Measurements from ENCODE around the gene STRIP2. TPM values are rescaled to one million over a fixed set of nuclear protein-coding genes. Genes with fewer than 3 reads are reported as not detected.

STRIP2 gene
- polyA plus RNA-seq, 1 donor from 2014 or later = 7.4 TPM

GRCh38 chr7:129389829-129390228, 44.4 kb upstream of the STRIP2 start:
- H3K9me3 ChIP-seq (ENCODE audit: low read length) = no peaks in the 10 kb centered on the region
- H3K9me2 ChIP-seq (ENCODE audit: insufficient read depth, low read length) = no peaks in the 10 kb centered on the region
- H3K4me2 ChIP-seq (ENCODE audit: low read length) = no peak overlapping the region
- no peak overlapping the region for H3K27ac ChIP-seq (ENCODE audit: low read length)
- H3K79me2 ChIP-seq (replicated peaks; ENCODE audit: insufficient read depth, low read length) = no peaks in the 10 kb centered on the region
- H3F3A ChIP-seq (ENCODE audit: insufficient read depth, low read length, poor library complexity, severe bottlenecking) = no peaks in the 10 kb centered on the region
- no peaks in the 10 kb centered on the region for H4K20me1 ChIP-seq (ENCODE audit: insufficient read depth)
- no peaks in the 10 kb centered on the region for H3K27me3 ChIP-seq (ENCODE audit: insufficient read depth, low read depth, low read length)
- no peak overlapping the region for H3K4me3 ChIP-seq (ENCODE audit: low read length)
- H3K9ac ChIP-seq (ENCODE audit: low read length) = no peak overlapping the region
- peaks cover 9% of the 10 kb centered on the region for H3K36me3 ChIP-seq (ENCODE audit: insufficient read depth, low read length)
- no peak for TF ChIP-seq TAF1 (IDR thresholded peaks at IDR 0.05; ENCODE audit: low read depth)
- no peak for TF ChIP-seq EP300 (conservative IDR thresholded peaks at IDR 0.05; ENCODE audit: poor library complexity, severe bottlenecking)
- no peak for TF ChIP-seq SMC3 (conservative IDR thresholded peaks at IDR 0.05; ENCODE audit: poor library complexity)
- no peak for TF ChIP-seq POLR2AphosphoS5 (IDR thresholded peaks at IDR 0.05)
- no peak for TF ChIP-seq REST (IDR thresholded peaks at IDR 0.05; ENCODE audit: borderline replicate concordance)
- TF ChIP-seq RAD21 (conservative IDR thresholded peaks at IDR 0.05) = no peak
- no peak overlapping the region for H2AFZ ChIP-seq (ENCODE audit: low read depth, low read length)

GRCh38 chr7:129390314-129390713, 43.9 kb upstream of the STRIP2 start:
- H2AFZ ChIP-seq (ENCODE audit: low read depth, low read length) = no peak overlapping the region
- H3K4me2 ChIP-seq (ENCODE audit: low read length) = no peak overlapping the region
- H3F3A ChIP-seq (ENCODE audit: insufficient read depth, low read length, poor library complexity, severe bottlenecking) = no peaks in the 10 kb centered on the region
- no peaks in the 10 kb centered on the region for H3K9me3 ChIP-seq (ENCODE audit: low read length)
- TF ChIP-seq EP300 (conservative IDR thresholded peaks at IDR 0.05; ENCODE audit: poor library complexity, severe bottlenecking) (no peak), CTCF (IDR thresholded peaks at IDR 0.05; ENCODE audit: poor library complexity, severe bottlenecking) (no peak), REST (IDR thresholded peaks at IDR 0.05; ENCODE audit: borderline replicate concordance) (no peak), RAD21 (conservative IDR thresholded peaks at IDR 0.05) (no peak), EZH2 (IDR thresholded peaks at IDR 0.05; ENCODE audit: borderline replicate concordance, insufficient read depth, low read length, poor library complexity, severe bottlenecking) (no peak), TAF1 (IDR thresholded peaks at IDR 0.05; ENCODE audit: low read depth) (no peak), SMC3 (conservative IDR thresholded peaks at IDR 0.05; ENCODE audit: poor library complexity) (no peak), MXI1 (conservative IDR thresholded peaks at IDR 0.05; ENCODE audit: poor library complexity, severe bottlenecking) (no peak), POLR2AphosphoS5 (IDR thresholded peaks at IDR 0.05) (no peak)
- no peak overlapping the region for H3K9ac ChIP-seq (ENCODE audit: low read length)
- no peaks in the 10 kb centered on the region for H3K27me3 ChIP-seq (ENCODE audit: insufficient read depth, low read depth, low read length)
- no peaks in the 10 kb centered on the region for H4K20me1 ChIP-seq (ENCODE audit: insufficient read depth)
- H3K9me2 ChIP-seq (ENCODE audit: insufficient read depth, low read length) = no peaks in the 10 kb centered on the region
- no peak overlapping the region for H3K27ac ChIP-seq (ENCODE audit: low read length)
- H3K4me3 ChIP-seq (ENCODE audit: low read length) = no peak overlapping the region
- H3K79me2 ChIP-seq (replicated peaks; ENCODE audit: insufficient read depth, low read length) = no peaks in the 10 kb centered on the region
- H3K36me3 ChIP-seq (ENCODE audit: insufficient read depth, low read length) = peaks cover 9% of the 10 kb centered on the region

Measured in neural cell (in vitro differentiated cells).